Activated T-cell treated with anti-CD3 and anti-CD28 coated beads for 1 hour (primary cell): Measurements from ENCODE around the gene DPPA2.
"Not testable (repeated sequence)": the region's sequence is repeated elsewhere in the genome, so short reads cannot be mapped to it uniquely, and the experiment has no call there.

Experiments used
- DNase-seq: peaks from one replicate; pipeline ENCODE4 v3.0.0-alpha.2; 2020; ENCODE audit warnings: low read depth

The DPPA2 gene

GRCh38 chr3:109316162-109316730, at the start of gene DPPA2:
Gene DPPA2 (minus strand): TSS chr3:109316517. CDS start chr3:109314542, 1,975 bp downstream.
- DNase-seq, result no peak

GRCh38 chr3:109364088-109364487, 47.8 kb upstream of the DPPA2 start:
- DNase-seq, result no peak

GRCh38 chr3:109363634-109364033, 47.3 kb upstream of the DPPA2 start:
- no peak for DNase-seq

GRCh38 chr3:109362823-109363222, 46.5 kb upstream of the DPPA2 start:
- no peak for DNase-seq

GRCh38 chr3:109358809-109359208, 42.5 kb upstream of the DPPA2 start:
- not testable (repeated sequence) for DNase-seq

GRCh38 chr3:109356442-109357155, 40.3 kb upstream of the DPPA2 start:
- DNase-seq, result no peak

GRCh38 chr3:109355625-109356441, 39.5 kb upstream of the DPPA2 start:
- no peak for DNase-seq

GRCh38 chr3:109353057-109353456, 36.7 kb upstream of the DPPA2 start:
- DNase-seq, result no peak

- no peak for DNase-seq
These were observed 34.9 kb upstream of the DPPA2 start for GRCh38 chr3:109351231-109351630.

- DNase-seq, result no peak
These were observed 30.5 kb upstream of the DPPA2 start for GRCh38 chr3:109346770-109347295.

- DNase-seq, result no peak
These were observed 29.8 kb upstream of the DPPA2 start for GRCh38 chr3:109346099-109346498.

- no peak for DNase-seq
These were observed 23.7 kb upstream of the DPPA2 start for GRCh38 chr3:109339714-109340648.

- DNase-seq, result no peak
These were observed 22.9 kb upstream of the DPPA2 start for GRCh38 chr3:109339197-109339596.

GRCh38 chr3:109338322-109338721, 22.0 kb upstream of the DPPA2 start:
- DNase-seq, result no peak

GRCh38 chr3:109337393-109337792, 21.1 kb upstream of the DPPA2 start, which contains the start of gene DPPA4:
Gene DPPA4 (minus strand): TSS chr3:109337546. CDS start chr3:109337517, 29 bp downstream.
- DNase-seq, result no peak

- DNase-seq, result no peak
These were observed 20.1 kb upstream of the DPPA2 start for GRCh38 chr3:109336291-109336861.

- DNase-seq, result no peak
These were observed 18.3 kb upstream of the DPPA2 start for GRCh38 chr3:109334572-109334971.

GRCh38 chr3:109331692-109332091, 15.4 kb upstream of the DPPA2 start:
- no peak for DNase-seq

- no peak for DNase-seq
These were observed 14.1 kb upstream of the DPPA2 start for GRCh38 chr3:109330405-109330804.

- DNase-seq, result no peak
These were observed 11.9 kb upstream of the DPPA2 start for GRCh38 chr3:109328202-109328601.

- DNase-seq, result no peak
These were observed 9.3 kb upstream of the DPPA2 start for GRCh38 chr3:109325657-109326056.
